ENCODE data around the gene ATP8A2. TPM values are rescaled to one million over a fixed set of nuclear protein-coding genes. Genes with fewer than 3 reads are reported as not detected.
"Not testable (repeated sequence)": the region's sequence is repeated elsewhere in the genome, so short reads cannot be mapped to it uniquely, and the experiment has no call there.

ATP8A2 gene
- total RNA-seq, 1 donor from 2014 or later, result 0.86 TPM

- no peak for DNase-seq (ENCODE audit: low read depth)
Observed at GRCh38 chr13:25948910-25949309, 577.1 kb downstream of the ATP8A2 start.

GRCh38 chr13:25951831-25952230, 580.1 kb downstream of the ATP8A2 start:
- DNase-seq (ENCODE audit: low read depth), result no peak

GRCh38 chr13:25954080-25954479, 582.3 kb downstream of the ATP8A2 start:
- DNase-seq (ENCODE audit: low read depth), result not testable (repeated sequence)

- not testable (repeated sequence) for DNase-seq (ENCODE audit: low read depth)
Observed at GRCh38 chr13:25954943-25955342, 583.2 kb downstream of the ATP8A2 start.

GRCh38 chr13:25958986-25959385, 587.2 kb downstream of the ATP8A2 start:
- no peak for DNase-seq (ENCODE audit: low read depth)

- DNase-seq (ENCODE audit: low read depth), result no peak
Observed at GRCh38 chr13:25961294-25961693, 589.5 kb downstream of the ATP8A2 start.

- DNase-seq (ENCODE audit: low read depth), result no peak
Observed at GRCh38 chr13:25963674-25964073, 591.9 kb downstream of the ATP8A2 start.

GRCh38 chr13:25965596-25965995, 593.8 kb downstream of the ATP8A2 start:
- DNase-seq (ENCODE audit: low read depth), result no peak

GRCh38 chr13:25966086-25966485, 594.3 kb downstream of the ATP8A2 start:
- DNase-seq (ENCODE audit: low read depth), result no peak

- DNase-seq (ENCODE audit: low read depth), result no peak
Observed at GRCh38 chr13:25967144-25967543, 595.4 kb downstream of the ATP8A2 start.

- DNase-seq (ENCODE audit: low read depth), result no peak
Observed at GRCh38 chr13:25971047-25971446, 599.3 kb downstream of the ATP8A2 start.

GRCh38 chr13:25971459-25972145, 599.8 kb downstream of the ATP8A2 start:
- no peak for DNase-seq (ENCODE audit: low read depth)

- peak; percentile 52 for DNase-seq (ENCODE audit: low read depth)
Observed at GRCh38 chr13:25973085-25973484, 601.3 kb downstream of the ATP8A2 start.

GRCh38 chr13:25973576-25973975, 601.8 kb downstream of the ATP8A2 start:
- DNase-seq (ENCODE audit: low read depth), result no peak

- peak; percentile 74 for DNase-seq (ENCODE audit: low read depth)
Observed at GRCh38 chr13:25977216-25977615, 605.4 kb downstream of the ATP8A2 start.

- DNase-seq (ENCODE audit: low read depth), result no peak
Observed at GRCh38 chr13:25977671-25978070, 605.9 kb downstream of the ATP8A2 start.

- DNase-seq (ENCODE audit: low read depth), result no peak
Observed at GRCh38 chr13:25978961-25979360, 607.2 kb downstream of the ATP8A2 start.

GRCh38 chr13:25979371-25979770, 607.6 kb downstream of the ATP8A2 start:
- no peak for DNase-seq (ENCODE audit: low read depth)

- DNase-seq (ENCODE audit: low read depth), result peak; percentile 72
Observed at GRCh38 chr13:25980255-25980654, 608.5 kb downstream of the ATP8A2 start.

- DNase-seq (ENCODE audit: low read depth), result no peak
Observed at GRCh38 chr13:25981060-25981459, 609.3 kb downstream of the ATP8A2 start.

- DNase-seq (ENCODE audit: low read depth), result no peak
Observed at GRCh38 chr13:25982907-25983306, 611.1 kb downstream of the ATP8A2 start.

GRCh38 chr13:25987987-25988386, 616.2 kb downstream of the ATP8A2 start:
- no peak for DNase-seq (ENCODE audit: low read depth)

GRCh38 chr13:25988661-25989060, 616.9 kb downstream of the ATP8A2 start:
- no peak for DNase-seq (ENCODE audit: low read depth)

- no peak for DNase-seq (ENCODE audit: low read depth)
Observed at GRCh38 chr13:25990801-25991200, 619.0 kb downstream of the ATP8A2 start.
